PC-9 (cell line): Measurements from ENCODE around the gene LRIG1.

Source experiments
- CTCF ChIP-seq: fragments of 200-600 bp; sonication (generic); conservative IDR thresholded peaks from 2 replicates; pipeline ENCODE4 v1.6.1; 2017; ENCODE audit warnings: mixed run types, antibody characterized with exemption, mild to moderate bottlenecking, moderate library complexity
- EZH2 ChIP-seq: fragments of 200-600 bp; sonication (generic); IDR thresholded peaks from 2 replicates; pipeline ENCODE4 v1.8.0; 2017; ENCODE audit warnings: antibody characterized with exemption, low read depth

DNA sequence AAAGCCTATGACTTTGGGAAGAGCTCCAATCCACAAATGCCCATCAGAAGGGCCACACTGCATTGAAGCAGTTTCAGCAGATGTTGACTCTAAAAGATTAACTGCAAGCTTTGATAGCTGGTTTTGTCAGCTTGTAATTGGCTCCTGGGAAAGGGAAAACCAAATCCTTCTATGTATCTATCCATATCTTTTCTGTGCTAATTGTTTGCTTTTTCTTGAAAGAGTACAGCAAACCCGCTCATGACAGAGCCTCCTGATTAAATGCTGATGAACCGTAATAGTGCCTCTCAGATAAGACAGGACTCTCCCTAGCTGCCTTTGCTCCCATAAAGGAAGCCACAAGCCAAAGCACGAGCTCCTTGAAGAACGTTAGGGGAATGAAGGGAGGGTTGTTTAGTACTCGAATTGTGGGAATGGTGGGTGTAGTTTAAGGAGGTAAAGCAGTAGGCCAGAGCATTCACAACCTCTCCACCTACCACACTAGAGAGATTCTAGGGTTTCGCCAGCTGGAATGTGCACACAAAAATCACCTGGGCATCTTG is 33.6 kb upstream of the LRIG1 start:
- no peak for TF ChIP-seq EZH2
- TF ChIP-seq CTCF, result no peak
